GM12878 (cell line): Measurements from ENCODE around the gene TMC4. TPM values are rescaled to one million over a fixed set of nuclear protein-coding genes. Genes with fewer than 3 reads are reported as not detected.

Experiments used
- ATAC-seq: fragments of 200-7000 bp; cut with Tn5 transposase; 3 replicates; pipeline ENCODE4 v1.9.1; 2020; ENCODE audit warnings: mild to moderate bottlenecking, moderate library complexity
- BruUV-seq: library from RNA; stranded (reverse); fragments of 400-500 nt; replicated peaks from 2 replicates; lab custom pipeline; 2021; lab: Mats Ljungman, UMichigan
- CTCF ChIA-PET: fragments of 300-600 bp; sonication (Branson Sonifier 250); formaldehyde crosslinking; extraction: SDS; loops from one replicate; lab custom pipeline; 2021; ENCODE audit warnings: inconsistent platforms; lab: Yijun Ruan, JAX
- POLR2A ChIA-PET: fragments of 350-600 bp; formaldehyde crosslinking; extraction: SDS; loops from one replicate; lab custom pipeline; 2021; ENCODE audit warnings: inconsistent platforms; lab: Charles Lee
- RAD21 ChIA-PET: fragments of 300-600 bp; sonication (Branson Sonifier 250); formaldehyde crosslinking; loops from one replicate; lab custom pipeline; 2023; ENCODE audit warnings: antibody characterized with exemption; ENCODE audit not compliant: unreplicated experiment; lab: Charles Lee
- SMC1A ChIA-PET: fragments of 300-600 bp; sonication (Branson Sonifier 250); formaldehyde crosslinking; loops from one replicate; lab custom pipeline; 2023; ENCODE audit not compliant: unreplicated experiment, uncharacterized antibody; lab: Charles Lee
- DNase-seq: peaks from one replicate; pipeline ENCODE4 v3.0.0-alpha.2; 2011; ENCODE audit warnings: low read depth, low spot score
- FAIRE-seq: peaks from 3 replicates; lab custom pipeline; 2011; peaks lifted over from hg19 to GRCh38; lab: Jason Lieb, UNC
- H2AFZ ChIP-seq: 2 replicates; pipeline ENCODE4 v1.6.0; 2011; ENCODE audit warnings: low read depth, low read length, control low read depth; ENCODE audit not compliant: control insufficient read depth
- H3K27ac ChIP-seq: 2 replicates; pipeline ENCODE4 v1.5.1; 2011; ENCODE audit warnings: control low read depth; ENCODE audit not compliant: control insufficient read depth, insufficient read depth
- H3K27me3 ChIP-seq, 2 experiments: replicated peaks in 1 of 2; 2 replicates each; pipeline versions ENCODE4 v1.6.0 to v1.6.1; 2011; ENCODE audit warnings: low read length in 1 of 2; ENCODE audit not compliant: control insufficient read depth in 2 of 2, insufficient read depth in 2 of 2
- H3K36me3 ChIP-seq, 2 experiments: 2 replicates each; pipeline ENCODE4 v1.5.1; 2011; ENCODE audit warnings: low read length in 1 of 2; ENCODE audit not compliant: control insufficient read depth in 2 of 2, insufficient read depth in 2 of 2
- H3K4me1 ChIP-seq: 2 replicates; pipeline ENCODE4 v1.6.1; 2011; ENCODE audit warnings: mild to moderate bottlenecking, low read length, moderate library complexity, mixed read lengths; ENCODE audit not compliant: control insufficient read depth, insufficient read depth
- H3K4me2 ChIP-seq: 2 replicates; pipeline ENCODE4 v1.6.0; 2011; ENCODE audit warnings: control low read depth; ENCODE audit not compliant: control insufficient read depth, insufficient read depth
- H3K4me3 ChIP-seq: fragments of 200-600 bp; sonication (generic); 2 replicates; pipeline ENCODE4 v1.5.1; 2016
- H3K79me2 ChIP-seq: 2 replicates; pipeline ENCODE4 v1.6.0; 2011; ENCODE audit warnings: low read length; ENCODE audit not compliant: control insufficient read depth, insufficient read depth
- H3K9ac ChIP-seq: 2 replicates; pipeline ENCODE4 v1.8.0; 2011; ENCODE audit warnings: low read length, control low read depth, mixed read lengths; ENCODE audit not compliant: control insufficient read depth, insufficient read depth
- H3K9me3 ChIP-seq: replicated peaks from 3 replicates; pipeline ENCODE4 v1.5.1; 2011; ENCODE audit warnings: mild to moderate bottlenecking, low read length; ENCODE audit not compliant: control insufficient read depth, insufficient read depth
- H4K20me1 ChIP-seq: 2 replicates; pipeline ENCODE4 v1.6.0; 2011; ENCODE audit not compliant: control insufficient read depth, insufficient read depth
- ASH2L ChIP-seq: fragments of 300-600, 200-600 bp; sonication (generic); IDR thresholded peaks from 2 replicates; pipeline ENCODE4 v1.6.1; 2017; ENCODE audit warnings: low read depth, mild to moderate bottlenecking, borderline replicate concordance
- HDAC2 ChIP-seq: fragments of 200-600 bp; sonication (generic); IDR thresholded peaks from 2 replicates; pipeline ENCODE4 v1.6.1; 2017
- SIX5 ChIP-seq: IDR thresholded peaks from 2 replicates; pipeline ENCODE4 v1.6.1; 2011; ENCODE audit warnings: mild to moderate bottlenecking, low read depth, low read length, moderate library complexity; ENCODE audit not compliant: severe bottlenecking
- ZNF384 ChIP-seq: IDR thresholded peaks from 2 replicates; pipeline ENCODE4 v1.6.1; 2012; ENCODE audit warnings: low read depth, mild to moderate bottlenecking, low read length, improper control_type of control experiment, borderline replicate concordance
- WGBS: methylation state at CpG from one replicate; pipeline ENCODE4 v1.1.6; 2016; ENCODE audit warnings: low lambda C conversion rate; ENCODE audit not compliant: insufficient replicate concordance, insufficient coverage; ENCODE audit errors: missing lambda C conversion rate; 5-methylcytosine and 5-hydroxymethylcytosine counted together
- in situ Hi-C: fragments of 300-500 bp; cut with MboI; formaldehyde crosslinking; loops from 9 replicates; pipeline ENCODE4 v1.14.3; 2018; ENCODE audit warnings: mixed read lengths
- intact Hi-C: fragments of 100-400 bp; cut with micrococcal nuclease; formaldehyde crosslinking; loops from one replicate; pipeline ENCODE4 v1.14.2; 2022; ENCODE audit not compliant: unreplicated experiment
- polyA plus RNA-seq, 11 experiments: library from polyadenylated mRNA; depleted of rRNA in 4 of 11; unstranded in 6 of 11; stranded (reverse) in 5 of 11; fragments of >200 nt; fragmentation: Nextera tagmentation in 4 of 11; fragmentation: Illumina TruSeq in 1 of 11; extraction: Ambion mirVana in 4 of 11; extraction: Trizol in 1 of 11; gene quantifications; 1 replicate in 1 of 11; 2 replicates in 10 of 11; pipeline versions ENCODE4 v1.2.1 to v1.2.3, GENCODE V29; 2011 to 2016; ENCODE audit warnings: inconsistent platforms in 2 of 11, missing spikeins in 2 of 11, low read depth in 1 of 11
- total RNA-seq, 4 experiments: library from RNA; depleted of rRNA in 3 of 4; stranded (reverse); fragments of >200 nt in 3 of 4; fragmentation: Illumina TruSeq in 1 of 4; extraction: Trizol in 1 of 4; gene quantifications; 2 replicates each; pipeline versions ENCODE4 v1.2.1 to v1.2.3, GENCODE V29; 2013 to 2021
- TF ChIP-seq, protein P1 (sequence below): fragments of 450-650 bp; IDR thresholded peaks from 2 replicates; pipeline ENCODE4 v1.6.1; 2017; ENCODE audit warnings: mild to moderate bottlenecking, moderate library complexity
- TF ChIP-seq, protein P2 (sequence below): fragments of 450-650 bp; IDR thresholded peaks from 2 replicates; pipeline ENCODE4 v1.6.1; 2017; ENCODE audit warnings: mild to moderate bottlenecking
- TF ChIP-seq, protein P3 (sequence below): IDR thresholded peaks from 2 replicates; pipeline ENCODE4 v1.6.1; 2012; ENCODE audit warnings: mild to moderate bottlenecking, low read depth, low read length
- TF ChIP-seq, protein P4 (sequence below): fragments of 450-650 bp; formaldehyde crosslinking; IDR thresholded peaks from 2 replicates; pipeline ENCODE4 v1.4.0; 2020; ENCODE audit warnings: mild to moderate bottlenecking, moderate library complexity

The TMC4 gene
- total and polyA plus RNA-seq, 10 of the 15 experiments (the other 5 are each of a cell fraction or from before 2014, with no cell fraction given): 0.33 to 0.83 (median 0.74) TPM; not detected in 7

DNA sequence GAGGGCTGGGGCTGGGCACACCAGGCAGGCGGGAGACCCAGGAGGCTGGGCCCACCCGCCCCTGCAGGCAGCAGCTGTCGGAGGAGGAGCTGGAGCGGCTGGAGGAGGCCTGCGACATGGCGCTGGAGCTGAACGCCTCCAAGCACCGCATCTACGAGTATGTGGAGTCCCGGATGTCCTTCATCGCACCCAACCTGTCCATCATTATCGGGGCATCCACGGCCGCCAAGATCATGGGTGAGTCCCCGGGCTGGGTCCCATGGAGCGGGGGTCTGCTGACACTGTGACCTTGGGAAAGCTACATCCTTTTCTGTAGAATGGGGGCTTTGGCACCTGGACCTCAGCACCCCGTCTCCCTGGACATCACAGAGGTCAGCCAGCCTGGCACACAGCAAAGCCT is 49.3 kb downstream of the TMC4 start (continued):
- TF ChIP-seq, protein P1, sequence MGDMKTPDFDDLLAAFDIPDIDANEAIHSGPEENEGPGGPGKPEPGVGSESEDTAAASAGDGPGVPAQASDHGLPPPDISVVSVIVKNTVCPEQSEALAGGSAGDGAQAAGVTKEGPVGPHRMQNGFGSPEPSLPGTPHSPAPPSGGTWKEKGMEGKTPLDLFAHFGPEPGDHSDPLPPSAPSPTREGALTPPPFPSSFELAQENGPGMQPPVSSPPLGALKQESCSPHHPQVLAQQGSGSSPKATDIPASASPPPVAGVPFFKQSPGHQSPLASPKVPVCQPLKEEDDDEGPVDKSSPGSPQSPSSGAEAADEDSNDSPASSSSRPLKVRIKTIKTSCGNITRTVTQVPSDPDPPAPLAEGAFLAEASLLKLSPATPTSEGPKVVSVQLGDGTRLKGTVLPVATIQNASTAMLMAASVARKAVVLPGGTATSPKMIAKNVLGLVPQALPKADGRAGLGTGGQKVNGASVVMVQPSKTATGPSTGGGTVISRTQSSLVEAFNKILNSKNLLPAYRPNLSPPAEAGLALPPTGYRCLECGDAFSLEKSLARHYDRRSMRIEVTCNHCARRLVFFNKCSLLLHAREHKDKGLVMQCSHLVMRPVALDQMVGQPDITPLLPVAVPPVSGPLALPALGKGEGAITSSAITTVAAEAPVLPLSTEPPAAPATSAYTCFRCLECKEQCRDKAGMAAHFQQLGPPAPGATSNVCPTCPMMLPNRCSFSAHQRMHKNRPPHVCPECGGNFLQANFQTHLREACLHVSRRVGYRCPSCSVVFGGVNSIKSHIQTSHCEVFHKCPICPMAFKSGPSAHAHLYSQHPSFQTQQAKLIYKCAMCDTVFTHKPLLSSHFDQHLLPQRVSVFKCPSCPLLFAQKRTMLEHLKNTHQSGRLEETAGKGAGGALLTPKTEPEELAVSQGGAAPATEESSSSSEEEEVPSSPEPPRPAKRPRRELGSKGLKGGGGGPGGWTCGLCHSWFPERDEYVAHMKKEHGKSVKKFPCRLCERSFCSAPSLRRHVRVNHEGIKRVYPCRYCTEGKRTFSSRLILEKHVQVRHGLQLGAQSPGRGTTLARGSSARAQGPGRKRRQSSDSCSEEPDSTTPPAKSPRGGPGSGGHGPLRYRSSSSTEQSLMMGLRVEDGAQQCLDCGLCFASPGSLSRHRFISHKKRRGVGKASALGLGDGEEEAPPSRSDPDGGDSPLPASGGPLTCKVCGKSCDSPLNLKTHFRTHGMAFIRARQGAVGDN: no peak
- no peak for TF ChIP-seq SIX5

DNA sequence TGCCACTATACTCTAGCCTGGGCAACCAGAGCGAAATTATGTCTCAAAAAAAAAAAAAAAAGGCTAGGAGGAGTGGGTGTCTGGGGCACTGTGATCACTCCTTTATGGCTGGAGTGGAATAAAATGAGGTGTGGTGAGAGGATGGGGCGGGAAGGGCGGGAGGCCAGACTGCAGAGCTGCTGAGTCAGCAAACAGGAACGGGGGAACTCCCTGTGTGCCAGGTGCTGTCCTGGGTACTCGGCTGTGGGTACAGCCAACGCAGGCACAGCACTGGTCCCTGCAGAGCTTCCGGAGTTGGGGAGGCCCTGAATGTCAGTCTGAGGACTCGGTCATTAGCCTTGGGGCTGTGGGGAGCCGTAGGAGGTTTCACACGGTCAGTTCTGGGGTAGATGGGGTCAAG is 51.7 kb downstream of the TMC4 start:
- Histone ChIP-seq H4K20me1 (no peaks in the 10 kb centered on the region), H3K9me3 (no peaks in the 10 kb centered on the region), H3K79me2 (peaks cover 10% of the 10 kb centered on the region), H3K4me2 (no peak overlapping the region), H3K27me3 (no peaks in the 10 kb centered on the region), H3K36me3 (peaks cover 14 to 25% of the 10 kb centered on the region in 2 experiments), H2AFZ (no peak overlapping the region), H3K4me3 (no peak overlapping the region), H3K27ac (no peak overlapping the region), H3K9ac (no peak overlapping the region), H3K4me1 (peaks cover 10% of the 10 kb centered on the region)
- RAD21 ChIA-PET: no interaction called here
- POLR2A ChIA-PET: no interaction called here
- CTCF ChIA-PET: no interaction called here
- DNase-seq: no peak
- no TSS peak for BruUV-seq
- no peak for ATAC-seq
- intact Hi-C loops (no loop called here), in situ Hi-C loops (no loop called here)
- no peak for FAIRE-seq
- SMC1A ChIA-PET: no interaction called here
- WGBS: 82% methylated on average over 10 of the region's 10 CpGs
- TF ChIP-seq, protein P2, sequence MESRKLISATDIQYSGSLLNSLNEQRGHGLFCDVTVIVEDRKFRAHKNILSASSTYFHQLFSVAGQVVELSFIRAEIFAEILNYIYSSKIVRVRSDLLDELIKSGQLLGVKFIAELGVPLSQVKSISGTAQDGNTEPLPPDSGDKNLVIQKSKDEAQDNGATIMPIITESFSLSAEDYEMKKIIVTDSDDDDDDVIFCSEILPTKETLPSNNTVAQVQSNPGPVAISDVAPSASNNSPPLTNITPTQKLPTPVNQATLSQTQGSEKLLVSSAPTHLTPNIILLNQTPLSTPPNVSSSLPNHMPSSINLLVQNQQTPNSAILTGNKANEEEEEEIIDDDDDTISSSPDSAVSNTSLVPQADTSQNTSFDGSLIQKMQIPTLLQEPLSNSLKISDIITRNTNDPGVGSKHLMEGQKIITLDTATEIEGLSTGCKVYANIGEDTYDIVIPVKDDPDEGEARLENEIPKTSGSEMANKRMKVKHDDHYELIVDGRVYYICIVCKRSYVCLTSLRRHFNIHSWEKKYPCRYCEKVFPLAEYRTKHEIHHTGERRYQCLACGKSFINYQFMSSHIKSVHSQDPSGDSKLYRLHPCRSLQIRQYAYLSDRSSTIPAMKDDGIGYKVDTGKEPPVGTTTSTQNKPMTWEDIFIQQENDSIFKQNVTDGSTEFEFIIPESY: no peak
- TF ChIP-seq, protein P3, sequence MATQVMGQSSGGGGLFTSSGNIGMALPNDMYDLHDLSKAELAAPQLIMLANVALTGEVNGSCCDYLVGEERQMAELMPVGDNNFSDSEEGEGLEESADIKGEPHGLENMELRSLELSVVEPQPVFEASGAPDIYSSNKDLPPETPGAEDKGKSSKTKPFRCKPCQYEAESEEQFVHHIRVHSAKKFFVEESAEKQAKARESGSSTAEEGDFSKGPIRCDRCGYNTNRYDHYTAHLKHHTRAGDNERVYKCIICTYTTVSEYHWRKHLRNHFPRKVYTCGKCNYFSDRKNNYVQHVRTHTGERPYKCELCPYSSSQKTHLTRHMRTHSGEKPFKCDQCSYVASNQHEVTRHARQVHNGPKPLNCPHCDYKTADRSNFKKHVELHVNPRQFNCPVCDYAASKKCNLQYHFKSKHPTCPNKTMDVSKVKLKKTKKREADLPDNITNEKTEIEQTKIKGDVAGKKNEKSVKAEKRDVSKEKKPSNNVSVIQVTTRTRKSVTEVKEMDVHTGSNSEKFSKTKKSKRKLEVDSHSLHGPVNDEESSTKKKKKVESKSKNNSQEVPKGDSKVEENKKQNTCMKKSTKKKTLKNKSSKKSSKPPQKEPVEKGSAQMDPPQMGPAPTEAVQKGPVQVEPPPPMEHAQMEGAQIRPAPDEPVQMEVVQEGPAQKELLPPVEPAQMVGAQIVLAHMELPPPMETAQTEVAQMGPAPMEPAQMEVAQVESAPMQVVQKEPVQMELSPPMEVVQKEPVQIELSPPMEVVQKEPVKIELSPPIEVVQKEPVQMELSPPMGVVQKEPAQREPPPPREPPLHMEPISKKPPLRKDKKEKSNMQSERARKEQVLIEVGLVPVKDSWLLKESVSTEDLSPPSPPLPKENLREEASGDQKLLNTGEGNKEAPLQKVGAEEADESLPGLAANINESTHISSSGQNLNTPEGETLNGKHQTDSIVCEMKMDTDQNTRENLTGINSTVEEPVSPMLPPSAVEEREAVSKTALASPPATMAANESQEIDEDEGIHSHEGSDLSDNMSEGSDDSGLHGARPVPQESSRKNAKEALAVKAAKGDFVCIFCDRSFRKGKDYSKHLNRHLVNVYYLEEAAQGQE: no peak
- no peak for TF ChIP-seq ASH2L
- TF ChIP-seq HDAC2: no peak
- TF ChIP-seq, protein P4, sequence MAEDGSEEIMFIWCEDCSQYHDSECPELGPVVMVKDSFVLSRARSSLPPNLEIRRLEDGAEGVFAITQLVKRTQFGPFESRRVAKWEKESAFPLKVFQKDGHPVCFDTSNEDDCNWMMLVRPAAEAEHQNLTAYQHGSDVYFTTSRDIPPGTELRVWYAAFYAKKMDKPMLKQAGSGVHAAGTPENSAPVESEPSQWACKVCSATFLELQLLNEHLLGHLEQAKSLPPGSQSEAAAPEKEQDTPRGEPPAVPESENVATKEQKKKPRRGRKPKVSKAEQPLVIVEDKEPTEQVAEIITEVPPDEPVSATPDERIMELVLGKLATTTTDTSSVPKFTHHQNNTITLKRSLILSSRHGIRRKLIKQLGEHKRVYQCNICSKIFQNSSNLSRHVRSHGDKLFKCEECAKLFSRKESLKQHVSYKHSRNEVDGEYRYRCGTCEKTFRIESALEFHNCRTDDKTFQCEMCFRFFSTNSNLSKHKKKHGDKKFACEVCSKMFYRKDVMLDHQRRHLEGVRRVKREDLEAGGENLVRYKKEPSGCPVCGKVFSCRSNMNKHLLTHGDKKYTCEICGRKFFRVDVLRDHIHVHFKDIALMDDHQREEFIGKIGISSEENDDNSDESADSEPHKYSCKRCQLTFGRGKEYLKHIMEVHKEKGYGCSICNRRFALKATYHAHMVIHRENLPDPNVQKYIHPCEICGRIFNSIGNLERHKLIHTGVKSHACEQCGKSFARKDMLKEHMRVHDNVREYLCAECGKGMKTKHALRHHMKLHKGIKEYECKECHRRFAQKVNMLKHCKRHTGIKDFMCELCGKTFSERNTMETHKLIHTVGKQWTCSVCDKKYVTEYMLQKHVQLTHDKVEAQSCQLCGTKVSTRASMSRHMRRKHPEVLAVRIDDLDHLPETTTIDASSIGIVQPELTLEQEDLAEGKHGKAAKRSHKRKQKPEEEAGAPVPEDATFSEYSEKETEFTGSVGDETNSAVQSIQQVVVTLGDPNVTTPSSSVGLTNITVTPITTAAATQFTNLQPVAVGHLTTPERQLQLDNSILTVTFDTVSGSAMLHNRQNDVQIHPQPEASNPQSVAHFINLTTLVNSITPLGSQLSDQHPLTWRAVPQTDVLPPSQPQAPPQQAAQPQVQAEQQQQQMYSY (CRISPR knock-in tag): no peak
- TF ChIP-seq ZNF384: no peak
